NCI-H345 (cell line): ENCODE results near the gene ZC3H13.
A peak's percentile ranks its signal among the peaks of the same experiment; 100 is the strongest.

ENCODE experiments used
- DNase-seq: peaks from one replicate; lab custom pipeline; 2025; lab: John Stamatoyannopoulos, UW

Gene ZC3H13

GRCh38 chr13:46052319-46053161 lies at the start of gene ZC3H13:
ZC3H13 (minus strand) TSS chr13:46052746; CDS start chr13:46045507, 7,239 bp downstream.
- DNase-seq, result peak; percentile 93

- DNase-seq, result no peak
Measured at GRCh38 chr13:46102255-46102605, 49.7 kb upstream of the ZC3H13 start.

- no peak for DNase-seq
Measured at GRCh38 chr13:46101484-46102254, 49.1 kb upstream of the ZC3H13 start.

GRCh38 chr13:46101002-46101401 lies 48.5 kb upstream of the ZC3H13 start:
- DNase-seq, result no peak

- no peak for DNase-seq
Measured at GRCh38 chr13:46100191-46100815, 47.8 kb upstream of the ZC3H13 start.

GRCh38 chr13:46097663-46098062 lies 45.1 kb upstream of the ZC3H13 start:
- no peak for DNase-seq

GRCh38 chr13:46097015-46097414 lies 44.5 kb upstream of the ZC3H13 start:
- DNase-seq, result peak; percentile 73

- DNase-seq, result no peak
Measured at GRCh38 chr13:46094478-46094877, 41.9 kb upstream of the ZC3H13 start.

- no peak for DNase-seq
Measured at GRCh38 chr13:46088821-46089562, 36.4 kb upstream of the ZC3H13 start.

GRCh38 chr13:46087481-46087880 lies 34.9 kb upstream of the ZC3H13 start:
- DNase-seq, result no peak

GRCh38 chr13:46086985-46087384 lies 34.4 kb upstream of the ZC3H13 start:
- DNase-seq, result no peak

GRCh38 chr13:46086421-46086922 lies 33.9 kb upstream of the ZC3H13 start:
- no peak for DNase-seq

- no peak for DNase-seq
Measured at GRCh38 chr13:46085737-46086136, 33.2 kb upstream of the ZC3H13 start.

- no peak for DNase-seq
Measured at GRCh38 chr13:46082324-46082723, 29.8 kb upstream of the ZC3H13 start.

GRCh38 chr13:46079770-46080169 lies 27.2 kb upstream of the ZC3H13 start:
- DNase-seq, result no peak

- DNase-seq, result no peak
Measured at GRCh38 chr13:46077265-46077664, 24.7 kb upstream of the ZC3H13 start.

- no peak for DNase-seq
Measured at GRCh38 chr13:46076827-46077226, 24.3 kb upstream of the ZC3H13 start.

- no peak for DNase-seq
Measured at GRCh38 chr13:46075811-46076210, 23.3 kb upstream of the ZC3H13 start.

- DNase-seq, result no peak
Measured at GRCh38 chr13:46071590-46072249, 19.2 kb upstream of the ZC3H13 start.

- DNase-seq, result no peak
Measured at GRCh38 chr13:46063292-46063691, 10.7 kb upstream of the ZC3H13 start.

GRCh38 chr13:46062185-46062584 lies 9.6 kb upstream of the ZC3H13 start:
- no peak for DNase-seq
